GM19395 (cell line): ENCODE measurements around the gene TYR.
"Not testable (repeated sequence)": the region's sequence is repeated elsewhere in the genome, so short reads cannot be mapped to it uniquely, and the experiment has no call there.

Experiments
- ATAC-seq: cut with Tn5 transposase; IDR thresholded peaks from one replicate; pipeline ENCODE4 v1.9.1; 2021; ENCODE audit warnings: mild to moderate bottlenecking, moderate library complexity; ENCODE audit not compliant: unreplicated experiment

Gene TYR

GRCh38 chr11:89177691-89178231 is at the start of gene TYR:
Gene TYR, plus strand, starts transcription at chr11:89177875. Its CDS starts 79 bp downstream, at chr11:89177954.
- ATAC-seq = no peak

DNA sequence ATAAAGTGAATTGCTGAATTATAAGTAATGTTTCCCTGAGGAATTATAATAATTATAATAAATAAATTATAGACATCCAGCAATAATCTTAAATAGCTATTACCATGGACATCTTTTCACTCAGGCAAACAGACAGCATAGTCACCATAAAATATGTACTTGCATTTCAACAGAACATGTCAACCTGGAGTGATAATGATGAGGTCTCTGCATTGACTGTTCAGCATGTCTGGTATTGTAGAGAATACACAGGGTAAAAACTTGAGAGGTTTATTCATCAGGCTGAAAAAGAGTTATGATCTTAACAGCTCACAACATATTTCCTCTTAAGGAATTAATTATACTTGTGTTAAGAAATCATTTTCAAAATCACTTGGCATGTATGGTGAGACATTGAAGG is 41.1 kb upstream of the TYR start:
- no peak for ATAC-seq

DNA sequence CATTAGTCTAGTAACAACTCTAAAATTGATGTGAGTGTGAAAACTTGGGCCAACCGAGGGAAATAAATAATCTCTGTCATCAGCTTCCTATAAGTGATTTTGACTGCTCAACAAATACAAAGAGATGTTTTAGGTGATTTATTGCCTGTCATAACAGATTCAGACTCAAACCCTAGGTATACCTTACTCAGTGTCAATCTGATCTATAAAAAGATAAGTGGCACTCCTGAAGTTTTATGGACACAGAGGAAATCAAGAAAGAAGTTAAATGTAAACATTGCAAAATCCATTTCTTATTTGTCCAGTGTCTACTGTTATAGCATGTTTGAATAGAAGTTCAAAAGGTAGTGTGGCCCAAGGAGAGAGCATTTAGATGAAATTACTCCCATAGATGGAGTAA is 30.4 kb upstream of the TYR start:
- no peak for ATAC-seq

DNA sequence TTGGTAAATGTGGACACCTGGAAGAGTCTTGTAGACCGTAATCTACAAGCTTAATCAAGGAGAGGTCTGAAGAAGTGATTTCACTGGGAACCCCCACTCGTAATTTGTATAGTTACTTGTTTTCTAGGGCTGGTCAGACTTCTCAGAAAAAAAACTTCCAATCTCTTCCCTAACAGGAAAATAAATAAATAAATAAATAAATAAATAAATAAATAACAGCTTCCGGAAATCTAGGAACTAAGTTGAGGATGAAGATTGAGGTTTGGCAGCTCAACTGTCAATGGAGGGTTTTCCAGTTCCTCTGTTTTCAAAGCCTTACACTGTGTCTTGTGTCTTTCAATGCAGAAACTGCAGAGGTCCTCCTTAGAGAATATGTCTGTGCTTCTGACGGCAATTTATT is 17.7 kb upstream of the TYR start:
- no peak for ATAC-seq

DNA sequence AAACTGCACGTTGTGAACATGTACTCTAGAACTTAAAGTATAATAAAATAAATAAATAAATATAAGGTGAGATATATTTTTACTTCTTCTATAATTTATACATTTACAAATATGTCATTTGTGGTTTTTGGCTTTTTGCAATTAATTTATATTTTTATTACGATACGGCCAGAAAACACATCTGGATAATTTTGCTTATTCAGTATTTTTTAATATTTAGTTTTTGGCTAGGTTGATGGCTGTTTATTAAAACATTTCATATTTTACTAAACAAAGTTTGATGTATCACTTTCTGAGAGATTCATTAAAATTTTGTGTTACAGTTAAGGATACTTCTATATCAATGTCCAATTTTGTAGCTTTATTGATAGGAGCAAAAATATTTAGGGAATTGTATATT is 15.7 kb upstream of the TYR start:
- no peak for ATAC-seq

GRCh38 chr11:89163686-89164085 is 14.0 kb upstream of the TYR start:
- ATAC-seq = no peak

- no peak for ATAC-seq
Observed at GRCh38 chr11:89168396-89168795, 9.3 kb upstream of the TYR start.

- ATAC-seq = no peak
Observed at GRCh38 chr11:89175796-89176195, 1.9 kb upstream of the TYR start.

DNA sequence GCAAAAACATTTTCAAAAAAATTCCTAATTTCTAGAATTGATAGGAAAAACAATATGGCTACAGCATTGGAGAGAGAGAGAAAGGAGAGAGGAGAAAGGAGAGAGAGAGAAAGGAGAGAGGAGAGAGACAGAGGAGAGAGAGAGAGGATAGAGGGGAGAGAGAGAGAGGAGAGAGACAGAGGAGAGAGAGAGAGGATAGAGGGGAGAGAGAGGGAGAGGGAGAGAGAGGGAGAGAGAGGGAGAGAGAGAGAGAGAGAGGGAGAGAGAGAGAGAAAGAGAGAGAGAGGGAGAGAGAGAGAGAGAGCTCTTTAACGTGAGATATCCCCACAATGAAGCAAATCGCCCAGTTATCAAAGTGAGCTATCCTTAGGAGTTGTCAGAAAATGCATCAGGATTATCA is 737 bp upstream of the TYR start:
- ATAC-seq = no peak

DNA sequence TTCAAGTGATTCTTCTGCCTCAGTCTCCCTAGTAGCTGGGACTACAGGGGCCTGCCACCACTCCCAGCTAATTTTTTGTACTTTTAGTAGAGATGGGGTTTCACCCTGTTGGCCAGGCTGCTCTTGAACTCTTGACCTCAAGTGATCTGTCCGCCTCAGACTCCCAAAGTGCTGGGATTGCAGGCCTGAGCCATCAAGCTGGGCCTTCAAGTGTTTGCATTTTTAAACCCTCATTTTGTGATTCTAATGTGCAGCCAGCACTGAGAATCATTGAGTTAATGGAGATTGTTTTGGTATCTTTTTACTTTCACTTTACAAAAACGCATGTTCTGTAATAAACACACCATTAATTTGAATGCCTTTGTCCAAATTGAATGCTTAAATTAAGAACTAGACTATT is 3.4 kb downstream of the TYR start:
- no peak for ATAC-seq

- ATAC-seq = no peak
Observed at GRCh38 chr11:89182773-89183518, 5.3 kb downstream of the TYR start.

- no peak for ATAC-seq
Observed at GRCh38 chr11:89184021-89184420, 6.3 kb downstream of the TYR start.

- no peak for ATAC-seq
Observed at GRCh38 chr11:89189776-89190175, 12.1 kb downstream of the TYR start.

GRCh38 chr11:89201138-89201537 is 23.5 kb downstream of the TYR start:
- no peak for ATAC-seq

DNA sequence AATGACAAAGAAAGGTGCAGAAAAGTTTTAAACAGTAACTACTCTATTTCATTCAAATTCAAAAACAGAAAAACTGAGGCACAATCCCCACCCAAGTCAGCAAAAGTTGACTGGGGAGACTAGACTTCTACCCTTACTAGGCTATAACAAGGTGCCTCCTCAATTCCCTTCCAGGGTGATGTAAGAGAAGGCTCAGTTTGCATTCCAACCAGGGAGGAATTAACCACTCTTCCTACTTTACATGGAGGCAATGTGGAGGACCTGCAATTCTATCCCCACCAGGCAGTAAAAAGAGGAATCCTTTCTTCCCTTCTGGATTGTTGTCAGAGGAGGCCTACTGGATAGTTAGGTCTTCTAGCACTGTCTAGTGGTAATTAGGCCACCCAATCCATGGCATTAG is 26.1 kb downstream of the TYR start:
- ATAC-seq = no peak

DNA sequence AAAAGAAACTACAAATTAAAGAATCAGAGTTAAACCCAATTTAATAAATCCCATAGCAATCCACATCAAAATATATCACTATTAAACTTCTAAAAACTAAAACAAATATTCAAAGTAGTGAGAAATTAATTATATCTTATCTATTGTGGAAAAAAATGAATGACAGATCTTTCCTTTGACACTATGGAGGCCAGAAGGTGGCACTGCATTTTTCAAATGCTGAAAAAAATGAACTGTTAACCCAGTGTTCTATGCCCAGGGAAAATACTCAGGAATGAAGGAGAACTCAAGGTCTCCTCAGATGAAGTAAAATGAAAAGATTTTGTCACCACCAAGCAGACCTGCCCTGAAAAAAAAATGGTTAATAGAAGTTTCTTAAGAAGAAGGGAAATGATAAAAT is 27.7 kb downstream of the TYR start:
- no peak for ATAC-seq

DNA sequence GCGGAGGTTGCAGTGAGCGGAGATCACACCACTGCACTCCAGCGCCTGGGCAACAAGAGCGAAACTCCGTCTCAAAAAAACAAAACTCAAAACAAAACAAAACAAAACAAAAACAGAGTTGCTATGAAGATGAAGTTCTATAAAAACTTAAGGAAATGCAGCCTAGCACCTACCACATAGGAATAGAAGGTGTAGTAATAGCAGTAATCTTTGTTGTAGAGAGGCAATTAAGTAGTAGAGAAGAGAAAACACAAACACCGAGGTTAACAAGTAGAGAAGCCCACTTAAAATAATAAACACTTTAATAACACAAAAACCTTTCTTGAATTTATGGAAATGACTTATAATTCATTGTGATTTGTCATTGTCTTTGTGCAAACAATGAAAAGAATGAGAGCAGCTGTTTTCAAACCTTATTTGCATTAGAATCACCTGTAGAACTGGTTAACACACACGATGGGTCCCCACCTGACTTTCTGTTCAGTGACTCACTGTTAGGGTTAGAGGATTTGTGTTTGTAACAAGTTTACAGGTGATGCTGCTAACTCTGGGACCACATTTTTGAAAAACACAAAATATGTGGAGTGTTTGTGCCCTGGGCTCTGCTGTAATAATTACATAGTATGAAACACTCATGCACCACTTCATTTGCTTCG is 43.1 kb downstream of the TYR start:
- ATAC-seq = no peak

DNA sequence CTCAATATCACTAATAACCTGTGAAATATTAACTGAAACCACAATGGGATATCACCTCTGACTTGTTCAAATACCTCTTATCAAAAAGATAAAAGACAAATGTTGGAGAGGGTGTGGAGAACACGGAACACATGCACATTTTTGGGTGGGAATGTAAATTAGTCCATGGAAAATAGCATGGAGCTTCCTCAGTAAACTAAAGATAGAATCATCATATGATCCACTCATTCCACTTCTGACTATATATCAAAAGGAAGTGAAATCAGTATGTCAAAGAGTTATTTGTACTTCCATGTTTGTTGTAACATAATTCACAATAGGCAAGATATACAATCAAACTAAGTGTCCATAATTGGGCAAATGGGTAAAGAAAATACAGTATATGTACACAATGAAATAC is 57.4 kb downstream of the TYR start:
- no peak for ATAC-seq

DNA sequence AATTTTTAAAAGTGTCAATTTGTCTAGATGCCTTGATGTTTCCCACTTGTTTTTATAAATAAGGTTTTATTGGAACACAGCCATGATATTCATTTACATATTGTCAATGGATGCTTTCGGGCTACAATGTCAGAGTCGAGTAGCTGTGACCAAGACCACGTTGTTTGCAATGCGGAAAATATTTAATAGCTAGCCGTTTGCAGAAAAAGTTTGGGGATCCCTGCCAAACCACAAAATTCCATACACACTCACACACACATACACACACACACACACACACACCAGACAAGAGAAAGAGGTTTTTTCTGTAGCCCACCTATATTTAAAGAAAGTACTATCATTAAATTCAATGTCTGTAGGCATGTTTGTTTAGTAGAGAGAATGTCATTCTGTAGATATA is 58.3 kb downstream of the TYR start:
- no peak for ATAC-seq

GRCh38 chr11:89247007-89247406 is 69.3 kb downstream of the TYR start:
- not testable (repeated sequence) for ATAC-seq

- no peak for ATAC-seq
Observed at GRCh38 chr11:89249196-89249595, 71.5 kb downstream of the TYR start.

- ATAC-seq = not testable (repeated sequence)
Observed at GRCh38 chr11:89261483-89261882, 83.8 kb downstream of the TYR start.
